Vagina (tissue), 2 donors: ENCODE data around the gene CALU.

ENCODE experiments used
- CTCF ChIP-seq, 3 experiments: fragments of 450-650 bp in 2 of 3; fragments of 200-600 bp in 1 of 3; sonication (generic) in 1 of 3; IDR thresholded peaks; one replicate each; pipeline ENCODE4 v1.5.1; 2017 to 2019; ENCODE audit warnings: antibody characterized with exemption in 3 of 3, mild to moderate bottlenecking in 2 of 3, moderate library complexity in 2 of 3
- POLR2A ChIP-seq, 2 donors: fragments of 450-650 bp; IDR thresholded peaks; one replicate each; pipeline ENCODE4 v1.6.1; 2017; ENCODE audit warnings: antibody characterized with exemption in 2 of 2, mild to moderate bottlenecking in 2 of 2, moderate library complexity in 2 of 2

GRCh38 chr7:128792471-128793180 lies 53.5 kb downstream of the CALU start:
- no peak for TF ChIP-seq CTCF (IDR thresholded peaks at IDR 0.05)
- no peak for TF ChIP-seq POLR2A (IDR thresholded peaks at IDR 0.05)
